HG03159 (cell line): Measurements from ENCODE around the gene RELL1.

Source experiments
- ATAC-seq: cut with Tn5 transposase; IDR thresholded peaks from one replicate; pipeline ENCODE4 v1.9.1; 2021; ENCODE audit warnings: mild to moderate bottlenecking, moderate library complexity; ENCODE audit not compliant: unreplicated experiment

RELL1 gene

GRCh38 chr4:37667197-37668100 lies 18.7 kb downstream of the RELL1 start:
- no peak for ATAC-seq

GRCh38 chr4:37666625-37667071 lies 19.5 kb downstream of the RELL1 start:
- no peak for ATAC-seq

GRCh38 chr4:37665333-37666320 lies 20.5 kb downstream of the RELL1 start:
- no peak for ATAC-seq

GRCh38 chr4:37664696-37665095 lies 21.5 kb downstream of the RELL1 start:
- ATAC-seq, result no peak

- ATAC-seq, result no peak
Observed at GRCh38 chr4:37663552-37663951, 22.6 kb downstream of the RELL1 start.

- ATAC-seq, result no peak
Observed at GRCh38 chr4:37662861-37663390, 23.2 kb downstream of the RELL1 start.

- no peak for ATAC-seq
Observed at GRCh38 chr4:37662251-37662650, 23.9 kb downstream of the RELL1 start.

GRCh38 chr4:37661772-37662171 lies 24.4 kb downstream of the RELL1 start:
- ATAC-seq, result no peak

- no peak for ATAC-seq
Observed at GRCh38 chr4:37659696-37660095, 26.5 kb downstream of the RELL1 start.

- ATAC-seq, result no peak
Observed at GRCh38 chr4:37656649-37657048, 29.5 kb downstream of the RELL1 start.

GRCh38 chr4:37653601-37654000 lies 32.6 kb downstream of the RELL1 start:
- no peak for ATAC-seq

GRCh38 chr4:37652747-37653527 lies 33.2 kb downstream of the RELL1 start:
- ATAC-seq, result no peak

- no peak for ATAC-seq
Observed at GRCh38 chr4:37651781-37652377, 34.3 kb downstream of the RELL1 start.

GRCh38 chr4:37650481-37650880 lies 35.7 kb downstream of the RELL1 start:
- ATAC-seq, result no peak

GRCh38 chr4:37649268-37649667 lies 36.9 kb downstream of the RELL1 start:
- no peak for ATAC-seq

- ATAC-seq, result no peak
Observed at GRCh38 chr4:37648084-37648817, 37.9 kb downstream of the RELL1 start.

- ATAC-seq, result no peak
Observed at GRCh38 chr4:37646247-37646646, 39.9 kb downstream of the RELL1 start.

GRCh38 chr4:37645736-37646135 lies 40.4 kb downstream of the RELL1 start:
- ATAC-seq, result no peak

GRCh38 chr4:37644962-37645361 lies 41.2 kb downstream of the RELL1 start:
- ATAC-seq, result no peak
